ENCODE measurements around the gene VEGFA.

Gene VEGFA

GRCh38 chr6:43773980-43774775, 4.2 kb downstream of the VEGFA start:
- no peak for DNase-seq

DNA sequence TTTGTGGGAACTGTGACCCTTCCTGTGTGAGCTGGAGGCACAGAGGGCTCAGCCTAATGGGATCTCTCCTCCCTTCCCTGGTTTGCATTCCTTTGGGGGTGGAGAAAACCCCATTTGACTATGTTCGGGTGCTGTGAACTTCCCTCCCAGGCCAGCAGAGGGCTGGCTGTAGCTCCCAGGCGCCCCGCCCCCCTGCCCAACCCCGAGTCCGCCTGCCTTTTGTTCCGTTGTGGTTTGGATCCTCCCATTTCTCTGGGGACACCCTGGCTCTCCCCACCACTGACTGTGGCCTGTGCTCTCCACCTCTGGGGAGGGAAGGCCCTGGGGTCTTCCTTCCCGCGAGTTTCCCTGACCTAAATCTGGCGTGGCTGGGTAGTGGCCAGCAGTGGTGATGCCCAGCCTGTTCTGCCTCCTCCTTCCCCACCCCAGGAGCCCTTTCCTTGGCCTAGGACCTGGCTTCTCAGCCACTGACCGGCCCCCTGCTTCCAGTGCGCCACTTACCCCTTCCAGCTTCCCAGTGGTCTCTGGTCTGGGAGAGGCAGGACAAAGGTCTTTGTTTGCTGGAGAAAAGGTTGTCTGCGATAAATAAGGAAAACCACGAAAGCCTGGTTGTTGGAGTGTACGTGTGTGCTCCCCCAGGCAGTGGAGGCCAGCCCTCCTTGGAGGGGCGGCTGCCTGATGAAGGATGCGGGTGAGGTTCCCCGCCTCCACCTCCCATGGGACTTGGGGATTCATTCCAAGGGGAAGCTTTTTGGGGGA, 4.9 kb downstream of the VEGFA start:
- DNase-seq, result peak; percentile 81

GRCh38 chr6:43775535-43775885, 5.5 kb downstream of the VEGFA start:
- DNase-seq, result no peak

GRCh38 chr6:43776115-43776798, 6.2 kb downstream of the VEGFA start:
- no peak for DNase-seq

GRCh38 chr6:43776799-43777776, 7.1 kb downstream of the VEGFA start:
- DNase-seq, result no peak

GRCh38 chr6:43778131-43778855, 8.3 kb downstream of the VEGFA start:
- no peak for DNase-seq

DNA sequence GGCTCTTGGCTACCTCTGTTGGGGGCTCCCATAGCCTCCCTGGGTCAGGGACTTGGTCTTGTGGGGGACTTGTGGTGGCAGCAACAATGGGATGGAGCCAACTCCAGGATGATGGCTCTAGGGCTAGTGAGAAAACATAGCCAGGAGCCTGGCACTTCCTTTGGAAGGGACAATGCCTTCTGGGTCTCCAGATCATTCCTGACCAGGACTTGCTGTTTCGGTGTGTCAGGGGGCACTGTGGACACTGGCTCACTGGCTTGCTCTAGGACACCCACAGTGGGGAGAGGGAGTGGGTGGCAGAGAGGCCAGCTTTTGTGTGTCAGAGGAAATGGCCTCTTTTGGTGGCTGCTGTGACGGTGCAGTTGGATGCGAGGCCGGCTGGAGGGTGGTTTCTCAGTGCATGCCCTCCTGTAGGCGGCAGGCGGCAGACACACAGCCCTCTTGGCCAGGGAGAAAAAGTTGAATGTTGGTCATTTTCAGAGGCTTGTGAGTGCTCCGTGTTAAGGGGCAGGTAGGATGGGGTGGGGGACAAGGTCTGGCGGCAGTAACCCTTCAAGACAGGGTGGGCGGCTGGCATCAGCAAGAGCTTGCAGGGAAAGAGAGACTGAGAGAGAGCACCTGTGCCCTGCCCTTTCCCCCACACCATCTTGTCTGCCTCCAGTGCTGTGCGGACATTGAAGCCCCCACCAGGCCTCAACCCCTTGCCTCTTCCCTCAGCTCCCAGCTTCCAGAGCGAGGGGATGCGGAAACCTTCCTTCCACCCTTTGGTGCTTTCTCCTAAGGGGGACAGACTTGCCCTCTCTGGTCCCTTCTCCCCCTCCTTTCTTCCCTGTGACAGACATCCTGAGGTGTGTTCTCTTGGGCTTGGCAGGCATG, 9.2 kb downstream of the VEGFA start:
- DNase-seq, result no peak

GRCh38 chr6:43779852-43780236, 9.8 kb downstream of the VEGFA start:
- DNase-seq, result no peak

- no peak for DNase-seq
These were observed 10.3 kb downstream of the VEGFA start for GRCh38 chr6:43780293-43780692.

- no peak for DNase-seq
These were observed 11.2 kb downstream of the VEGFA start for GRCh38 chr6:43780941-43781928.

DNA sequence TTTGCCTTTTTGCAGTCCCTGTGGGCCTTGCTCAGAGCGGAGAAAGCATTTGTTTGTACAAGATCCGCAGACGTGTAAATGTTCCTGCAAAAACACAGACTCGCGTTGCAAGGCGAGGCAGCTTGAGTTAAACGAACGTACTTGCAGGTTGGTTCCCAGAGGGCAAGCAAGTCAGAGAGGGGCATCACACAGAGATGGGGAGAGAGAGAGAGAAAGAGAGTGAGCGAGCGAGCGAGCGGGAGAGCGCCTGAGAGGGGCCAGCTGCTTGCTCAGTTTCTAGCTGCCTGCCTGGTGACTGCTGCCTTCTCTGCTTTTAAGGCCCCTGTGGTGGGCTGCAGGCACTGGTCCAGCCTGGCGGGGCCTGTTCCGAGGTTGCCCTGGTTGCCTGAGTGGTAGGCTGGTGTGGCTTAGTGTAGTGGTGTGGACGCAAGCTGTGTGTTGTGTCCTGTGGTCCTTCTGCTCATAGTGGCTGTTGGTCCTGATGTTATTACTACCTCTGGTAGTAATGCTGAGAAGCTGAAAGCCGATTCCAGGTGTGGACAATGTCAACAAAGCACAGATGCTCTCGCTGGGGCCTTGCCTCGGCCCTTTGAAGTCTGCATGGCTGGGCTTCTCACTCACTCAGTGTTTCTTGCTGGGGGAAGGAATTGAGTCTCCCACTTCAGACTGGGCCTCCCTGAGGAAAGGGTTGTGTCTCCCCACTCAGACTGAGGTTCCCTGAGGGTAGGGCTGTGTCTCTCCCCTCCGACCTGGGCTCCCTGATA, 12.1 kb downstream of the VEGFA start:
- DNase-seq, result no peak

DNA sequence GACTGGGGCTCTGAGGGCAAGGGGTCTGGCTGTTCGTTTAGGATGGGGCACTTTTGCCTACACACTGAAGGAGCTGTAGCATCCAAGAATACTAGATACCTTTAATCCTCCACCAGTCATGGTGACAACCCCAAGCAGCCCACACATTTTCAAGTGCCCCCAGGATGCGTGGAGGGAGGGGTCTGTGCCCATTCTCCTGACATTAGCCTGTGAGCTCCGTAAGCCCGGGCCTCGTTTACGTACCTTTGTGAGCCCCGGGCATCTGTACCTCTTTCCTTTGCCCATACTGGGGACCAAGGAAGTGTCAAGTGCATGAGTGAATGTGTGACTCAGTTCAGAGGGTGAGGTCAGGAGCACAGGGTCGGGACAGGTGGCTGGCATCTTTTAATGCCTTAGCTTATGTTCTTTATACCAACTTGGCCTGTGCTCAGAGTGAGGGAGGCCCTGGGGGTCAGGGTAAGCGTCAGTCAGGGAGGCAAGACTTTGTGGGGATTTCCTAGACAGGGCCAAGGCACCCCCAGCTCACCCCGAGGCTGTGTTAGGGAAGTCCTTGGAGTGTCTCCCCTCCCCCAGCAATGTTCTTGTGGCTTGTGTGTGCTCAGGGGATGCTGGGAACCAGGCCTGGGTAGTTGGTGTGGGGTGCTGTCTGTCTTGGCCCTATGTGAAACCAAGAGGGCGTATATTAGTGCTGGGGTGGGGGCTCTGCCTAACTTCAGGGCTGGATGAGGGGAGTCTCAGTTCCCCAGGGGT, 12.9 kb downstream of the VEGFA start:
- no peak for DNase-seq

DNA sequence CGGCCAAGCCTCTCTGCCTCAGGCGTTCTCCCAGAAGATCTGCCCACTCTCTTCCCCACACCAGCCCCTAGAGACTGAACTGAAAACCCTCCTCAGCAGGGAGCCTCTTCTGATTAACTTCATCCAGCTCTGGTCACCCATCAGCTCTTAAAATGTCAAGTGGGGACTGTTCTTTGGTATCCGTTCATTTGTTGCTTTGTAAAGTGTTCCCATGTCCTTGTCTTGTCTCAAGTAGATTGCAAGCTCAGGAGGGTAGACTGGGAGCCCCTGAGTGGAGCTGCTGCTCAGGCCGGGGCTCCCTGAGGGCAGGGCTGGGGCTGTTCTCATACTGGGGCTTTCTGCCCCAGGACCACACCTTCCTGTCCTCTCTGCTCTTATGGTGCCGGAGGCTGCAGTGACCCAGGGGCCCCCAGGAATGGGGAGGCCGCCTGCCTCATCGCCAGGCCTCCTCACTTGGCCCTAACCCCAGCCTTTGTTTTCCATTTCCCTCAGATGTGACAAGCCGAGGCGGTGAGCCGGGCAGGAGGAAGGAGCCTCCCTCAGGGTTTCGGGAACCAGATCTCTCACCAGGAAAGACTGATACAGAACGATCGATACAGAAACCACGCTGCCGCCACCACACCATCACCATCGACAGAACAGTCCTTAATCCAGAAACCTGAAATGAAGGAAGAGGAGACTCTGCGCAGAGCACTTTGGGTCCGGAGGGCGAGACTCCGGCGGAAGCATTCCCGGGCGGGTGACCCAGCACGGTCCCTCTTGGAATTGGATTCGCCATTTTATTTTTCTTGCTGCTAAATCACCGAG, 14.2 kb downstream of the VEGFA start:
- no peak for DNase-seq

- DNase-seq, result no peak
These were observed 15.3 kb downstream of the VEGFA start for GRCh38 chr6:43785220-43785752.

GRCh38 chr6:43785904-43786303, 15.9 kb downstream of the VEGFA start:
- DNase-seq, result no peak

DNA sequence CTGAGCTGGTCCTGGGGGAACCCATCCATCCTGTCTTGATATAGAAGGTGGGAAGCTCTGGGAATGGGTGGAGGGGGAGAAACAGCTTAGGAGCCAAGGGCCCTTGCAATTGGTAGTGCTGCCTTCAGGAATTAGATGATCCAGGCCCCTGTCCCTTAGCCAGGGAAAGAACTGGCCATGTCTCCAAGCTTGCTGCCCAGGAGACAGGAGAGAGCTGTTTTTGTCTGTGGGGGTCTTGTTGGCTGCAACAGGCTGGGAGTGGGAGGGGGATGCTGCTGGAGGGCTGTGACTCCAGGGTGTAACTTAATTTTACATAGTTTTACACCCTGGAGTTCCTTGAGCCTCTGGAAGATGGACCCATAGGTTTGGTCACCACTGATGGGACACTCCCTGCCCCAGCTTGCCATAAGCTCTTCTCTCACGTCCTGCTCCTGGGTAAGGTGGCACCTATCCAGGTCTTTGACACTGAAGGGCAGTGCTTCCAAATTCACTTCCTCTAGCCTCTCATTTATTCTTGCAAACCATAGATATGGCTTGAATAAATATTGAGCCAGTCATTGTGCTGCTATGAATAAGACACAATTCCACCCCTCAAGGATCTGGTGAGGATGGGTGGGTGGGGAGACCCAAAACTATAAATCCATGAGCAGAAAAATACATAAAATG, 16.8 kb downstream of the VEGFA start:
- no peak for DNase-seq
